Kidney glomerular epithelial cell (primary cell): Measurements from ENCODE around the gene NHERF1.
A peak's percentile ranks its signal among the peaks of the same experiment; 100 is the strongest.

ENCODE experiments used
- DNase-seq: peaks from one replicate; lab custom pipeline; 2025; lab: John Stamatoyannopoulos, UW

The NHERF1 gene

GRCh38 chr17:74749279-74750038 is 1.0 kb downstream of the NHERF1 start:
- peak; percentile 78 for DNase-seq

GRCh38 chr17:74750039-74750326 is 1.6 kb downstream of the NHERF1 start:
- DNase-seq, result no peak

DNA sequence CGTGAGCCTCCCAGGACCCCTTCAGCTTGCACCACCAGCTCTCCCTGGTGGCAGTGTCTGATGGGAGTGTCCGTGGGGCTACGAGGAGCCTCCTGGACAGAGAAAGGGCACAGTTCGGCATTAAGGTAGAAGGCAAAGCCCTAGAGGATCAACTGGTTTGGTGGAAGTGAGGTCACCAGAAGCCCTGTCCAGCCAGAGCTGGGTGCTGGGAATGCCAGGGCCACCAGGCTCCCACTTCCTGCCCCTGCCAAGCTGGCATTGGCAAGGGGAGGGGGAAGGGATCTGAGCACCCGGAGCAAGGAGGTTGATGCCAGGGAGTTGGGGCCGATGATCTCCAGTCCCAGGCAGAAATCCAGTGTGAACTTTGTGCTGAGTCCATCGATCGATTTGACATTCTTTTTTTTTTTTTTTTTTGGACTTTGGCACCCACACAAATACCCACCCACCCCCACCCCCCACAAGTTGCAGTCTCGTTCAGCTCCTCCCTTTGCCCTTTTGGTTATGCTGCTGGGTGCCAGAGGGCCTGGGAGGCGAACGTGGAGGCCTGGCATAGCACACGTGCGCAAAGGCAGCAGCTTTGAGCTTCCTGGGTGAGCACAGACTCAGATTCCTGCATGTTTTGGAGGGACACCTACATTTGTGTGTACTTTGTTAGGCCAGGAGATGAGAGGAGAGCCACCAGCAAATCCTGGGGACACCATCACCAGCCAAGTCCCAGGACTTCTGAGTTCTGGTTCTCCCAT is 2.1 kb downstream of the NHERF1 start:
- no peak for DNase-seq

DNA sequence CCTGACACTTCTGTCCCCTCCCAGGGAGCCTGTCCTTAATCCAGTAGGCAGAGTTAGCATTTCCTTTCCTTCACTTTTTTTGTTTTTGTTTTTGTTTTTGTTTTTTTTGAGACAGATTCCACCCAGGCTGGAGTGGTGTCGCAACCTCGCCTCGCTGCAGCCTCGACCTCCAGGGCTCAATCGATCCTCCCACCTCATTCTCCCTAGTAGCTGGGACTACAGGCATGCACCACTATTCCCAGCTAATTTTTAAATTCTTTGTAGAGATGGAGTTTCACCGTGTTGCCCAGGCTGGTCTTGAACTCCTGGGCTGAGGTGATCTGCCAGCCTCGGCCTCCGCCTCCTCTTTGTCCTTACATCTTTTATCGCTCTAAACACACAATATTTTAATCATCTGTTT is 4.0 kb downstream of the NHERF1 start:
- DNase-seq, result no peak

DNA sequence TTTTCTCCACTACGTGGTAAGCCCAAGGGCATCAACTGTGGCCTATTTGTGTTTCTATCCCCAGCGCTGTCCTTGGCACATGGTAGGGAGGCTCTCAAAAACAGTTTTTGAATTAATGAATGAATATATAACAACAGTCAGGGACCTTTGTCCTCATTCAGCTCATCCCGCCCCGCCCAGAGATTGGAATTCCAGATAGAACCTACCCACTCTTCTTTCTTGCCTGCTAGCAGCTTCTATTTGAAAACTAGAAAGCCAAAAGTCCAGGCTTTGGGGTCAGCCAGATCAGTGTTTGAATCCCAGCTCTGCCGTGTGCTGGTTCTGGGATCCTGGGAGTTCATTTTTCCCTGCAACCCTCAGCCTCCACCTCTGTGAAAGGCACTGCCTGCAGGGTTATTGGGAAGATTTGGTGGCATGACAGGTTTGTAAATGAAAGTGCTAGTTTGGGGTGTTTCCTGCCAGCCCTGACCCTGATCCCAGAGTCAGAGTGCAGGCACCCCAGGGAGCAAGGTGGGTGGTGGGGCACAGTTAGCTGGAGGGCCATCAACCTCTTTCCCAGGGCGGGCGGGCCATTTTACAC is 4.5 kb downstream of the NHERF1 start:
- DNase-seq, result no peak

GRCh38 chr17:74754832-74755231 is 6.4 kb downstream of the NHERF1 start:
- DNase-seq, result no peak

DNA sequence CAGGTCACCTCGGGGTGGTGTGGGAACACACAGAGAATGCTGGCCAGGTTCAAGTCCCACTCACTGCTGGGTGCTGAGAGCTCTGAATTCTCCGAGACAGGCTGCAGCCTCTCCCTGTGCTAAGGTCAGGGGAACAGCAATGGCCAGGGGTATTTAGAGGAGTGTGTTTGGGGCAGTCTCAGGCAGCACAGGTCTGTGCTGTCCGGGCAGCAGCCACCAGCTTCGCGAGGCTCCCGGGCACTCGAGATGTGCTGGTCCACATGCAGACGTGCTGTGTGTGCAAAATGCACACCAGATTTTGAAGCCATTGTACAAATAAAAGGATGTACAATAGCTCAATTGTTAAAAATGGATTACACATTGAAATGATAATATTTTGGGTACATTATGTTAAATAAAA is 7.1 kb downstream of the NHERF1 start:
- DNase-seq, result no peak

DNA sequence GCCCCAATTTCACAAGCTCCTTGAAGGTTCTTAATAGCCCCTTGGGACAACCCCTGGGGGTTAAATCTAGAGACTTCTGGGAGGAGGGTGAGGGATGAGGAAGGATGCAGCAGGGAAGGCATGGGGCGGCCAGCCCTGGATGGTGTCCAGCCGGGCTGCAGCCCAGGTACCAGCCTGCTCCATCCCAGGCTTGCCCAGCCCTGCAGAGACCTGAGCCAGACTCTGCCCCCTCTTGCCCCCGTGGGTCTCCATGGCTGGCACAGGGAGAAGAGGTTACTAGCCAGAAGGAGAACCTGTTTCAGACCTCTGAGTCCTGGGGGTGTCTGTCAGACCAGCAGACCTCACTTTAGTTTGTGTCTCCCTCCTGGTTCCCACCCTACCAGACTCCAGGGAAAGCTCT is 8.5 kb downstream of the NHERF1 start:
- DNase-seq, result no peak

DNA sequence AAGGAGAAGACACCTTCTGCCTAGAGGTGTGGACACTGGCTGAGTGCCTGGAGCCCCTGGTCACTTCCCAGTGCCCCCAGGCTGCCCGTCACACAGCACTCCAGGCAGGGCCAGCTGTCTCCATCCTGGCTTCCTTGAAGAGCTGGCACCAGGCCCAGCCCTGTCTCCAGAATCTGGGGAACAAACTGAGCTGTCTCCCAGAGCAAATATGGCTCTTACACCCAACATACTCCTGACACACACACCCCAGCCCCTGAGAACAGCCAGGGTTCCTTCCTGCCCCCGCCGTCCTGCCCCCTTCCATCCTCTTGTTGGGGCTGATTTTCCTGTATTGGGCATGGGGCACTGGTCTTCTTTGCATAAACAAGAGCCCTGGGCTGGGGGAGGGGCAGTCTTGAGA is 9.1 kb downstream of the NHERF1 start:
- no peak for DNase-seq

DNA sequence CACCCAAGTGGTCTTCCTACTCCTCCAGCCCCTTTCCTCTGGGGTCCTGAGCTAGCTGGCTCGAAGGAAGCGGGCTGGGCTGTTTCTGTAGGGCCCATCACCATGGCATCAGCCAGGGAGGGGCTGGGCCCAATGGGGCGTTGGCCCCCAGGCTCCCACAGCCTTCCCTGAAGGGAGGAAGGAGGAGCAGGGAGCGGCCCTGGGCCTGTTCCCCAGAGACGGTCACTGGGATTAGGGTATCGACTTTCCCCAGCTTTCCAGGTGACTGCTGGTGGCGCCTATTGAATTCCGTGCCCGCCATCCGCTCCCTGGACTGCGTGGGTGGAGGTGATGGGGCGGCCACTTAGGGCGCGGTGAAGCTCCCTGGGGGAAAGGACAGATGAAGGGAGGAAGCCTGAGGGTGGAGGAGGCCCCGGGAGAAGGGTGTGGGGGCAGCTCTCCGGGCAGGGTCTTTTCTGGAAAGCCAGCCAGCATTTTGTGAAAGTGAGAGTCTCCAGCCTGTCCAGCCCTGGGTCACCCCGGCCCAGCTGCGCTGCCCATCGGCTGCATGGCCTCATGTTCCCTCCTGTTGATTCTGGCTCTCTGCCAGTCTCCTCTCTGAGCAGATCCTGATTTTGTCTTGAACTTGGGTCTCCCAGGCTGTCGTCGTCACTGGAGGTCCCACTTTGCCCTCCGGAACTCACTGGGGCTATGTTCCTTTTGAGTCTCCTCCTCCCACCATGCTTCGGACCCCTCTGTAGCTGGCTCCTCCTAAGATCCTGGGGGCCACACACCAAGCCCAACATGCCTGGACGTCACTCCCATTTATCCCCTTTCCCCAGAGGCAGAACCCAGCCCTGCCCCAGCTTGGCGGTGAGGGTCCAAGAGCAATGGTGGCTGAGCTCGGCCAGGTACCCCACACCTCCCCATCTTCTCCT is 9.8 kb downstream of the NHERF1 start:
- DNase-seq, result no peak

- no peak for DNase-seq
Observed at GRCh38 chr17:74758848-74759168, 10.4 kb downstream of the NHERF1 start.

- no peak for DNase-seq
Observed at GRCh38 chr17:74759243-74759801, 10.9 kb downstream of the NHERF1 start.

DNA sequence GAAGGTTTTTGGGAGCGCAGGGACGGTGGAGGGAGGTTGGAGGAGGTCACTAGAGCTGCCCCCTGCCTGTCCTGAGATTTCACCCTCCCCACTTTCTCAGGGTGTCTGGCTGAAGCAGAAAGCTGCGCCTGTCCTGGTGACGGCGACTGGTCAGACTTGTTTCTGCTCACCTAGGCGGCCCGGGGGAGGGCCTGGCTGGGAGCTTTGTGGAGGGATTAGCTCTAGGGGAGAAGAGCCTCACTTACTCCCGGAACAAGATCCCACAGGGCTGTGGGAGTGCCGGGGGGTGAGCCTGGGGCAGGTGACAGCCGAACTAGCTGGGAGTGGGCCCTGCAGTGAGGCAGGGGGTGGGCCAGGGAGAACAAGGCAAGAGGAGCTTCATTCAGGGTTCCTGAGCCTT is 11.5 kb downstream of the NHERF1 start:
- no peak for DNase-seq

GRCh38 chr17:74760404-74761105 is 12.1 kb downstream of the NHERF1 start:
- no peak for DNase-seq

DNA sequence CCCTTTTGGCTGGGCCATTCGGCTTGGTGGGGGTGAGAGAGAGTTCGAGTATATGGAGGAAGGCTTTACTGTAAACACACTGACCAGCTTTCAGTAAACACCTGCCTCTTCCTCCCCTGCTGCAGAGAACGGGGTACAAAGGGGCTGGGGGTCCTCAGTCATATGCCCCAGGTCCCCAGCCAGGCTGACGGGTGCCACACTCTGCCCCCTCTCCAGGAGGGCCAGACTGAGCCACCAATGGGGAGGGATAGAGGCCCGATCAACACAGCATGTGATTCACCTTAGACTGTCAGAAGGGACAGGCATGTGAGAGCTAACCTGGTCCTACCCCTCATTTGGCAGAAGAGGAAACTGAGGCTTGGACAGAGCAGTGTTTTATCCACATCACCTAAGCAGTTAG is 13.0 kb downstream of the NHERF1 start:
- DNase-seq, result no peak

DNA sequence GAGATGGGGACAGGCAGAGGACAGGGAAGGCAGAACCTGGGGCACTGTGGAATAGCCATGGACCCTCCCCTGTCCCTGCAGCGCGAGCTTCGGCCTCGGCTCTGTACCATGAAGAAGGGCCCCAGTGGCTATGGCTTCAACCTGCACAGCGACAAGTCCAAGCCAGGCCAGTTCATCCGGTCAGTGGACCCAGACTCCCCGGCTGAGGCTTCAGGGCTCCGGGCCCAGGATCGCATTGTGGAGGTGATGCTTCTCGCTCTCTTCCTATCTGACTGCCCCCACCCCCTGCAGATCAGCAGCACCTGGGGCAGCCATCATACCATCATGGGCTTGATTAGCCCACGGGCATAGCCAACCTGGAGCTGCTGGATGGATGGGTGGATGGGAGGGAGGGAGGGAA is 13.5 kb downstream of the NHERF1 start:
- DNase-seq, result no peak

- no peak for DNase-seq
Observed at GRCh38 chr17:74763565-74764387, 15.3 kb downstream of the NHERF1 start.

GRCh38 chr17:74764751-74765286 is 16.4 kb downstream of the NHERF1 start:
- DNase-seq, result no peak

- no peak for DNase-seq
Observed at GRCh38 chr17:74766413-74766812, 18.0 kb downstream of the NHERF1 start.

GRCh38 chr17:74767111-74767516 is 18.7 kb downstream of the NHERF1 start:
- no peak for DNase-seq
